HCT116 (cell line): ENCODE results near the gene OSBPL5. TPM values are rescaled to one million over a fixed set of nuclear protein-coding genes. Genes with fewer than 3 reads are reported as not detected.

Experiments
- ATAC-seq: fragments of 200-7000 bp; cut with Tn5 transposase; 2 replicates; pipeline ENCODE4 v1.9.1; 2020; ENCODE audit warnings: mild to moderate bottlenecking, moderate library complexity
- BruUV-seq: library from RNA; stranded (reverse); fragments of 400-500 nt; replicated peaks from 2 replicates; lab custom pipeline; 2021; lab: Mats Ljungman, UMichigan
- CTCF ChIA-PET: fragments of 300-600 bp; sonication (Branson Sonifier 250); formaldehyde crosslinking; loops from one replicate; lab custom pipeline; 2021; ENCODE audit warnings: antibody characterized with exemption; lab: Charles Lee
- POLR2A ChIA-PET: fragments of 300-600, 350-600 bp; sonication (Branson Sonifier 250); formaldehyde crosslinking; loops from one replicate; lab custom pipeline; 2021; ENCODE audit warnings: antibody characterized with exemption; lab: Charles Lee
- RAD21 ChIA-PET, 2 experiments: fragments of 300-600 bp; sonication (Branson Sonifier 250); formaldehyde crosslinking; loops; one replicate each; lab custom pipeline; 2023; ENCODE audit warnings: low total read pairs in 2 of 2; ENCODE audit not compliant: uncharacterized antibody in 2 of 2, unreplicated experiment in 2 of 2, low non-redundant PET in 1 of 2; lab: Charles Lee
- DNase-seq: peaks from one replicate; pipeline ENCODE4 v3.0.0-alpha.2; 2010; ENCODE audit warnings: low read depth, low spot score
- H2AFZ ChIP-seq: fragments of 200-600 bp; shearing (Covaris generic), sonication (generic); 2 replicates; pipeline ENCODE4 v1.6.1; 2017; ENCODE audit warnings: low read depth, mixed run types, mixed read lengths, antibody characterized with exemption, low read length; ENCODE audit not compliant: poor library complexity, severe bottlenecking
- H3K27ac ChIP-seq: 2 replicates; pipeline ENCODE4 v1.5.1; 2012; ENCODE audit warnings: low read depth, low read length
- H3K27me3 ChIP-seq: fragments of 200-600 bp; sonication (generic); 2 replicates; pipeline ENCODE4 v1.6.1; 2016; ENCODE audit warnings: mixed run types, low read length, mixed read lengths; ENCODE audit not compliant: insufficient read depth
- H3K36me3 ChIP-seq, 2 experiments: fragments of 200-500 bp in 1 of 2; fragments of 200-600 bp in 1 of 2; sonication (Bioruptor generic) in 1 of 2; sonication (generic) in 1 of 2; 2 replicates each; pipeline versions ENCODE4 v1.5.1 to v1.6.1; 2014 to 2016; ENCODE audit warnings: low read length in 2 of 2, inconsistent platforms in 1 of 2, mixed read lengths in 1 of 2, mixed run types in 1 of 2; ENCODE audit not compliant: insufficient read depth in 2 of 2, control insufficient read depth in 1 of 2
- H3K4me1 ChIP-seq, 2 experiments: fragments of 200-600 bp in 1 of 2; sonication (generic) in 1 of 2; 2 replicates each; pipeline versions ENCODE4 v1.5.1 to v1.6.1; 2012 to 2017; ENCODE audit warnings: low read length in 2 of 2, inconsistent platforms in 1 of 2, mild to moderate bottlenecking in 1 of 2, mixed read lengths in 1 of 2, mixed run types in 1 of 2, moderate library complexity in 1 of 2; ENCODE audit not compliant: insufficient read depth in 2 of 2, control insufficient read depth in 1 of 2
- H3K4me2 ChIP-seq: fragments of 200-600 bp; sonication (generic); 2 replicates; pipeline ENCODE4 v1.6.1; 2017; ENCODE audit warnings: mixed run types, low read length, mixed read lengths
- H3K4me3 ChIP-seq, 2 experiments: fragments of 200-600 bp in 1 of 2; sonication (generic) in 1 of 2; replicated peaks in 1 of 2; 2 replicates each; pipeline ENCODE4 v1.5.1; 2011 to 2016; ENCODE audit warnings: low read length in 2 of 2, control low read depth in 1 of 2, low read depth in 1 of 2, mild to moderate bottlenecking in 1 of 2, mixed read lengths in 1 of 2, mixed run types in 1 of 2
- H3K79me2 ChIP-seq: fragments of 200-600 bp; sonication (generic); 2 replicates; pipeline ENCODE4 v1.6.1; 2017; ENCODE audit warnings: mild to moderate bottlenecking, mixed run types, low read length, moderate library complexity, mixed read lengths; ENCODE audit not compliant: insufficient read depth
- H3K9ac ChIP-seq: fragments of 200-600 bp; sonication (generic); 2 replicates; pipeline ENCODE4 v1.6.1; 2016; ENCODE audit warnings: low read length, mixed read lengths
- H3K9me2 ChIP-seq: fragments of 200-600 bp; sonication (generic), shearing (Covaris generic); 2 replicates; pipeline ENCODE4 v1.6.1; 2017; ENCODE audit warnings: mixed run types, mild to moderate bottlenecking, moderate library complexity; ENCODE audit not compliant: insufficient read depth
- H3K9me3 ChIP-seq, 2 experiments: fragments of 200-500 bp in 1 of 2; fragments of 200-600 bp in 1 of 2; sonication (Bioruptor generic) in 1 of 2; sonication (generic) in 1 of 2; 2 replicates each; pipeline ENCODE4 v1.6.1; 2014 to 2017; ENCODE audit warnings: low read length in 2 of 2, mixed read lengths in 2 of 2, inconsistent platforms in 1 of 2, low read depth in 1 of 2, mild to moderate bottlenecking in 1 of 2, mixed run types in 1 of 2, moderate library complexity in 1 of 2; ENCODE audit not compliant: control insufficient read depth in 1 of 2, insufficient read depth in 1 of 2
- H4K20me1 ChIP-seq: fragments of 200-600 bp; sonication (generic), shearing (Covaris generic); 2 replicates; pipeline ENCODE4 v1.6.1; 2017; ENCODE audit warnings: mixed run types, mild to moderate bottlenecking, moderate library complexity; ENCODE audit not compliant: insufficient read depth
- CTCF ChIP-seq, 3 experiments: fragments of 200-600 bp in 1 of 3; sonication (generic) in 1 of 3; IDR thresholded peaks in 2 of 3; conservative IDR thresholded peaks in 1 of 3; 2 replicates each; pipeline ENCODE4 v1.5.1; 2012 to 2017; ENCODE audit warnings: low read depth in 2 of 3, low read length in 2 of 3, antibody characterized with exemption in 1 of 3, borderline replicate concordance in 1 of 3, control low read depth in 1 of 3, mild to moderate bottlenecking in 1 of 3, mixed read lengths in 1 of 3, mixed run types in 1 of 3, moderate library complexity in 1 of 3; ENCODE audit not compliant: insufficient read depth in 1 of 3
- ELF1 ChIP-seq: IDR thresholded peaks from 2 replicates; pipeline ENCODE4 v1.6.1; 2012; ENCODE audit warnings: low read depth, borderline replicate concordance
- JUND ChIP-seq: IDR thresholded peaks from 2 replicates; pipeline ENCODE4 v1.6.1; 2012
- POLR2A ChIP-seq: IDR thresholded peaks from 2 replicates; pipeline ENCODE4 v1.7.0; 2011; ENCODE audit warnings: borderline replicate concordance; ENCODE audit not compliant: insufficient read depth, insufficient read length; ENCODE audit errors: extremely low read depth
- POLR2AphosphoS5 ChIP-seq: IDR thresholded peaks from 2 replicates; pipeline ENCODE4 v1.6.1; 2011; ENCODE audit warnings: mild to moderate bottlenecking, low read depth, low read length, moderate library complexity
- RAD21 ChIP-seq: IDR thresholded peaks from 2 replicates; pipeline ENCODE4 v1.6.1; 2012; ENCODE audit warnings: low read depth, mild to moderate bottlenecking
- TCF7L2 ChIP-seq: IDR thresholded peaks from 2 replicates; pipeline ENCODE4 v1.7.0; 2011; ENCODE audit warnings: borderline replicate concordance, inconsistent platforms; ENCODE audit not compliant: insufficient read depth, insufficient read length; ENCODE audit errors: extremely low read depth
- ZNF274 ChIP-seq: fragments of 200-500 bp; sonication (Bioruptor generic); IDR thresholded peaks from 2 replicates; pipeline ENCODE4 v1.6.1; 2014; ENCODE audit warnings: mild to moderate bottlenecking, low read depth, low read length, inconsistent platforms
- intact Hi-C: fragments of 100-400 bp; cut with micrococcal nuclease; formaldehyde crosslinking; loops from 2 replicates; pipeline ENCODE4 v1.10.0; 2022
- total RNA-seq: library from RNA; stranded (reverse); gene quantifications from one replicate; pipeline ENCODE4 v1.2.1, GENCODE V29; 2021; ENCODE audit not compliant: unreplicated experiment

OSBPL5 gene
- total RNA-seq, 1 experiment from 2014 or later = 44.2 TPM

GRCh38 chr11:3188496-3189195, 23.5 kb upstream of the OSBPL5 start:
- ChIA-PET RAD21 (no interaction called here), POLR2A (no interaction called here), CTCF (no interaction called here)
- intact Hi-C loops = no loop called here
- no peaks in the 10 kb centered on the region for H3K79me2 ChIP-seq
- no peak overlapping the region for H3K9ac ChIP-seq
- BruUV-seq = no TSS peak
- H3K9me3 ChIP-seq = no peaks in the 10 kb centered on the region
- H4K20me1 ChIP-seq = no peaks in the 10 kb centered on the region
- H3K4me2 ChIP-seq = no peak overlapping the region
- no peaks in the 10 kb centered on the region for H3K27me3 ChIP-seq
- no peaks in the 10 kb centered on the region for H3K36me3 ChIP-seq
- no peaks in the 10 kb centered on the region for H3K4me1 ChIP-seq
- no peaks in the 10 kb centered on the region for H3K9me2 ChIP-seq
- ATAC-seq (no peak), DNase-seq (no peak)
- TF ChIP-seq TCF7L2 = no peak
- TF ChIP-seq POLR2AphosphoS5 = no peak
- TF ChIP-seq ELF1 = no peak
- no peak for TF ChIP-seq RAD21
- no peak for TF ChIP-seq CTCF (IDR thresholded peaks at IDR 0.05 in 2 of 3, conservative IDR thresholded peaks at IDR 0.05 in 1 of 3; ENCODE audit: borderline replicate concordance in 1 of 3, insufficient read depth in 1 of 3, low read depth in 2 of 3, low read length in 2 of 3)
- no peak for TF ChIP-seq ZNF274
- TF ChIP-seq JUND = no peak
- no peak for TF ChIP-seq POLR2A
- no peak overlapping the region for H3K4me3 ChIP-seq
- no peak overlapping the region for H2AFZ ChIP-seq
- H3K27ac ChIP-seq = no peak overlapping the region
